SK-N-SH (cell line): ENCODE results near the gene PRF1. TPM values are rescaled to one million over a fixed set of nuclear protein-coding genes. Genes with fewer than 3 reads are reported as not detected.

Experiments used
- CTCF ChIA-PET: fragments of 300-600, 350-600 bp; formaldehyde crosslinking; extraction: SDS; loops from one replicate; lab custom pipeline; 2021; lab: Yijun Ruan, JAX
- POLR2A ChIA-PET: fragments of 350-600 bp; sonication (Branson Sonifier 250); formaldehyde crosslinking; extraction: SDS; loops from one replicate; lab custom pipeline; 2020; ENCODE audit warnings: antibody characterized with exemption, inconsistent platforms; lab: Yijun Ruan, JAX
- DNase-seq: peaks from one replicate; pipeline ENCODE4 v3.0.0; 2012
- H2AFZ ChIP-seq: fragments of 200-600 bp; sonication (generic); 2 replicates; pipeline ENCODE4 v1.8.1; 2016; ENCODE audit warnings: antibody characterized with exemption, mild to moderate bottlenecking, low read depth
- H3F3A ChIP-seq: fragments of 200-600 bp; sonication (generic); replicated peaks from 2 replicates; pipeline ENCODE3; 2016; ENCODE audit warnings: antibody characterized with exemption, mild to moderate bottlenecking; ENCODE audit not compliant: insufficient read depth
- H3K27ac ChIP-seq, 2 experiments: fragments of 200-500 bp in 1 of 2; fragments of 200-600 bp in 1 of 2; sonication (Bioruptor generic) in 1 of 2; sonication (generic), shearing (Covaris generic) in 1 of 2; 2 replicates each; pipeline versions ENCODE4 v1.5.1 to v1.6.1; 2014 to 2016; ENCODE audit warnings: low read depth in 2 of 2, inconsistent platforms in 1 of 2, low read length in 1 of 2, mild to moderate bottlenecking in 1 of 2, mixed read lengths in 1 of 2
- H3K27me3 ChIP-seq: fragments of 200-600 bp; sonication (generic), shearing (Covaris generic); 2 replicates; pipeline ENCODE4 v1.6.1; 2016; ENCODE audit warnings: mixed run types; ENCODE audit not compliant: insufficient read depth
- H3K36me3 ChIP-seq, 2 experiments: fragments of 200-500 bp in 1 of 2; fragments of 200-600 bp in 1 of 2; sonication (Bioruptor generic) in 1 of 2; sonication (generic) in 1 of 2; replicated peaks in 1 of 2; 2 replicates each; pipeline versions ENCODE3 to v1.5.1; 2014 to 2016; ENCODE audit warnings: low read length in 1 of 2, mild to moderate bottlenecking in 1 of 2; ENCODE audit not compliant: insufficient read depth in 2 of 2, control insufficient read depth in 1 of 2
- H3K4me1 ChIP-seq, 2 experiments: fragments of 200-500 bp in 1 of 2; fragments of 200-600 bp in 1 of 2; sonication (Bioruptor generic) in 1 of 2; sonication (generic), shearing (Covaris generic) in 1 of 2; 2 replicates each; pipeline versions ENCODE4 v1.5.1 to v1.6.1; 2014 to 2016; ENCODE audit warnings: low read depth in 1 of 2, low read length in 1 of 2, mixed run types in 1 of 2; ENCODE audit not compliant: insufficient read depth in 2 of 2, control insufficient read depth in 1 of 2
- H3K4me2 ChIP-seq: fragments of 200-600 bp; sonication (generic), shearing (Covaris generic); 2 replicates; pipeline ENCODE4 v1.6.1; 2017; ENCODE audit warnings: mixed run types
- H3K4me3 ChIP-seq, 2 experiments: fragments of 200-500 bp in 1 of 2; fragments of 200-600 bp in 1 of 2; sonication (Bioruptor generic) in 1 of 2; sonication (generic), shearing (Covaris generic) in 1 of 2; 2 replicates each; pipeline versions ENCODE4 v1.5.1 to v1.8.1; 2014 to 2016; ENCODE audit warnings: low read depth in 2 of 2, inconsistent platforms in 1 of 2, low read length in 1 of 2, mild to moderate bottlenecking in 1 of 2, mixed read lengths in 1 of 2, moderate library complexity in 1 of 2
- H3K79me2 ChIP-seq: fragments of 200-600 bp; sonication (generic); 2 replicates; pipeline ENCODE4 v1.8.1; 2017; ENCODE audit warnings: mild to moderate bottlenecking; ENCODE audit not compliant: insufficient read depth
- H3K9ac ChIP-seq: fragments of 200-600 bp; sonication (generic); 2 replicates; pipeline ENCODE4 v1.6.1; 2017; ENCODE audit warnings: mixed run types
- H3K9me2 ChIP-seq: fragments of 200-600 bp; sonication (generic); 2 replicates; pipeline ENCODE4 v1.6.1; 2017; ENCODE audit warnings: mixed run types
- H3K9me3 ChIP-seq: fragments of 200-600 bp; sonication (generic); 2 replicates; pipeline ENCODE4 v1.6.1; 2017; ENCODE audit warnings: mixed run types, mild to moderate bottlenecking, moderate library complexity
- H4K20me1 ChIP-seq: fragments of 200-600 bp; sonication (generic); 2 replicates; pipeline ENCODE4 v1.6.1; 2017; ENCODE audit warnings: mild to moderate bottlenecking, mixed run types; ENCODE audit not compliant: insufficient read depth
- CHD2 ChIP-seq: fragments of 150-350 bp; IDR thresholded peaks from 2 replicates; pipeline ENCODE4 v1.6.1; 2018; ENCODE audit warnings: low read length; ENCODE audit not compliant: partially characterized antibody
- ELF1 ChIP-seq: IDR thresholded peaks from 2 replicates; pipeline ENCODE4 v1.4.0; 2012
- FOSL2 ChIP-seq: IDR thresholded peaks from 2 replicates; pipeline ENCODE4 v1.4.0; 2012; ENCODE audit warnings: low read depth, mild to moderate bottlenecking, moderate library complexity, borderline replicate concordance
- FOXJ3 ChIP-seq: sonication (generic); formaldehyde crosslinking; IDR thresholded peaks from 2 replicates; pipeline ENCODE4 v1.5.1; 2020; ENCODE audit warnings: mild to moderate bottlenecking, missing genetic modification reagents
- FOXM1 ChIP-seq: IDR thresholded peaks from 2 replicates; pipeline ENCODE4 v1.4.0; 2012; ENCODE audit warnings: low read depth, mild to moderate bottlenecking
- MEF2A ChIP-seq: IDR thresholded peaks from 2 replicates; pipeline ENCODE4 v1.4.0; 2012; ENCODE audit warnings: low read depth, borderline replicate concordance
- MXI1 ChIP-seq: IDR thresholded peaks from 2 replicates; pipeline ENCODE4 v1.6.1; 2012; ENCODE audit warnings: mild to moderate bottlenecking, low read depth, low read length, improper control_type of control experiment
- PBX3 ChIP-seq: IDR thresholded peaks from 2 replicates; pipeline ENCODE4; 2012
- POLR2AphosphoS5 ChIP-seq: IDR thresholded peaks from 2 replicates; pipeline ENCODE4 v1.6.1; 2012; ENCODE audit warnings: low read depth, low read length
- RAD21 ChIP-seq: IDR thresholded peaks from 2 replicates; pipeline ENCODE4 v1.6.1; 2012; ENCODE audit warnings: mild to moderate bottlenecking, low read length
- RCOR1 ChIP-seq: fragments of 150-350 bp; IDR thresholded peaks from 2 replicates; pipeline ENCODE4 v1.6.1; 2017; ENCODE audit warnings: antibody characterized with exemption, low read length
- RFX5 ChIP-seq: IDR thresholded peaks from 2 replicates; pipeline ENCODE4 v1.6.1; 2012; ENCODE audit warnings: mild to moderate bottlenecking, improper control_type of control experiment, low read length
- RXRA ChIP-seq: IDR thresholded peaks from 2 replicates; pipeline ENCODE4 v1.4.0; 2012; ENCODE audit warnings: low read depth, mild to moderate bottlenecking, borderline replicate concordance
- SIN3A ChIP-seq: IDR thresholded peaks from 2 replicates; pipeline ENCODE4 v1.6.1; 2012; ENCODE audit warnings: low read depth, mild to moderate bottlenecking, low read length, moderate library complexity, borderline replicate concordance
- TCF12 ChIP-seq: IDR thresholded peaks from 2 replicates; pipeline ENCODE4 v1.4.0; 2012
- USF1 ChIP-seq: IDR thresholded peaks from 2 replicates; pipeline ENCODE4 v1.4.0; 2012; ENCODE audit warnings: low read depth, borderline replicate concordance
- USF2 ChIP-seq: fragments of 150-350 bp; IDR thresholded peaks from 2 replicates; pipeline ENCODE4 v1.6.1; 2017; ENCODE audit warnings: antibody characterized with exemption, low read length, low read depth, borderline replicate concordance
- ZBTB33 ChIP-seq: IDR thresholded peaks from 2 replicates; pipeline ENCODE4 v1.4.0; 2012; ENCODE audit warnings: low read depth, borderline replicate concordance
- WGBS: methylation state at CpG from one replicate; pipeline ENCODE4 v1.1.6; 2017; ENCODE audit warnings: low lambda C conversion rate; 5-methylcytosine and 5-hydroxymethylcytosine counted together
- polyA plus RNA-seq, 3 experiments: library from polyadenylated mRNA; depleted of rRNA; stranded (reverse); fragments of >200 nt; gene quantifications; 2 replicates each; pipeline ENCODE4 v1.2.3, GENCODE V29; 2012

Gene PRF1
- polyA plus RNA-seq, 1 of the 3 experiments (the other 2 are of a cell fraction), result not detected

- CTCF ChIA-PET, result interaction anchor here (0.8 to 5.9 kb wide), 6 partner anchors 8 to 345 kb away, joined by 3 to 42 read pairs (median 4); no protein-coding TSS in a partner anchor
- Histone ChIP-seq H3K4me2 (no peak overlapping the region), H4K20me1 (no peaks in the 10 kb centered on the region), H3K9ac (no peak overlapping the region), H3K79me2 (no peaks in the 10 kb centered on the region), H3K27ac (no peak overlapping the region), H3F3A (no peaks in the 10 kb centered on the region), H3K4me3 (no peak overlapping the region), H3K9me2 (no peaks in the 10 kb centered on the region), H3K9me3 (no peaks in the 10 kb centered on the region), H3K4me1 (peaks cover 0 to 46% of the 10 kb centered on the region in 2 experiments; a peak in 1 of 4 replicates), H2AFZ (no peak overlapping the region), H3K27me3 (no peaks in the 10 kb centered on the region), H3K36me3 (no peaks in the 10 kb centered on the region)
- 77% methylated on average over 11 of the region's 11 CpGs for WGBS
- TF ChIP-seq FOXJ3 (no peak), ZBTB33 (no peak), POLR2AphosphoS5 (no peak), ELF1 (no peak), PBX3 (no peak), RCOR1 (no peak), USF2 (no peak), FOXM1 (no peak), RXRA (no peak), RAD21 (no peak), TCF12 (no peak)
- no peak for DNase-seq
- POLR2A ChIA-PET, result no interaction called here
These were observed 44.2 kb downstream of the PRF1 start for GRCh38 chr10:70558295-70558694.

GRCh38 chr10:70557876-70558275 is 44.7 kb downstream of the PRF1 start:
- Histone ChIP-seq H3F3A (no peaks in the 10 kb centered on the region), H3K79me2 (no peaks in the 10 kb centered on the region), H3K27me3 (no peaks in the 10 kb centered on the region), H3K4me2 (no peak overlapping the region), H3K4me1 (peaks cover 0 to 44% of the 10 kb centered on the region in 2 experiments; a peak in 1 of 4 replicates), H3K36me3 (no peaks in the 10 kb centered on the region), H3K9me2 (no peaks in the 10 kb centered on the region), H3K4me3 (no peak overlapping the region), H2AFZ (no peak overlapping the region), H3K9ac (no peak overlapping the region), H3K9me3 (no peaks in the 10 kb centered on the region), H3K27ac (no peak overlapping the region), H4K20me1 (no peaks in the 10 kb centered on the region)
- 58% methylated on average over 2 of the region's 2 CpGs for WGBS
- TF ChIP-seq CHD2 (no peak), MXI1 (no peak), RFX5 (no peak), ZBTB33 (no peak), SIN3A (no peak), MEF2A (no peak), FOXM1 (no peak), USF2 (no peak), ELF1 (no peak), POLR2AphosphoS5 (no peak), USF1 (no peak), FOSL2 (no peak)
- no peak for DNase-seq
- ChIA-PET POLR2A (no interaction called here), CTCF (interaction anchor here (5.9 kb wide), 1 partner anchor 202 kb away, joined by 42 read pairs; no protein-coding TSS in a partner anchor)
